ENCODE results near the gene PCDHGB7. TPM values are rescaled to one million over a fixed set of nuclear protein-coding genes. Genes with fewer than 3 reads are reported as not detected.
"Not testable (repeated sequence)": the region's sequence is repeated elsewhere in the genome, so short reads cannot be mapped to it uniquely, and the experiment has no call there.

Gene PCDHGB7
- total RNA-seq, 4 donors from 2014 or later = 7.8 to 25.2 (median 10.2) TPM

- no peak for TF ChIP-seq CTCF (IDR thresholded peaks at IDR 0.05)
- ATAC-seq (ENCODE audit: low FRiP score) (no peak), DNase-seq (ENCODE audit: low spot score) (no peak)
These were observed 14.1 kb upstream of the PCDHGB7 start for GRCh38 chr5:141403387-141403786.

GRCh38 chr5:141407790-141408505 lies 9.5 kb upstream of the PCDHGB7 start, which contains the start of gene PCDHGB6:
Gene PCDHGB6 (plus strand): TSS chr5:141408021. CDS start chr5:141408203, 182 bp downstream.
- not testable (repeated sequence) for ATAC-seq (ENCODE audit: low FRiP score); DNase-seq (ENCODE audit: low spot score)

- ATAC-seq (ENCODE audit: low FRiP score) (no peak), DNase-seq (ENCODE audit: low spot score) (no peak)
- no peak for TF ChIP-seq CTCF (IDR thresholded peaks at IDR 0.05)
These were observed 7.7 kb upstream of the PCDHGB7 start for GRCh38 chr5:141409598-141410306.

DNA sequence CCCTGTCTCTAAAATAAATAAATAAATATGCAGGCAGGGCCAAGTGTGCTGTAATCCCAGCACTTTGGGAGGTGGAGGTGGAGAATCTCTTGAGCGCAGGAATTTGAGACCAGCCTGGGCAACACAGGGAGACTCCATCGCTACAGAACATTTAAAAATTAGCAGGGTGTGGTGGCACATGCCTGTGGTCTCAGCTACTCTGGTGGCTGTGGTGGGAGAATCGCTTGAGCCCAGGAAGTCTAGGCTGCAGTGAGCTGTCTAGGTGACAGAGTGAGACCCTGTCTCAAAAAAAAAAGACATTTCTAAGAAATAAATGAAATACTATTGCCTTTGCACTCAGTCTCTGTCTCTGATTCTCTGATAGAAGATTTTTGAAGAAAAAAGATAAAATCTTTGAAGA lies 5.9 kb upstream of the PCDHGB7 start:
- no peak for DNase-seq (ENCODE audit: low spot score)

GRCh38 chr5:141412854-141413539 lies 4.5 kb upstream of the PCDHGB7 start, which contains the start of gene PCDHGA10:
Gene PCDHGA10 (plus strand): TSS chr5:141412987. CDS start chr5:141413176, 189 bp downstream.
- no peak for TF ChIP-seq CTCF (IDR thresholded peaks at IDR 0.05)
- no peak for ATAC-seq (ENCODE audit: low FRiP score)
- DNase-seq (ENCODE audit: low spot score) = no peak

More for the DNA sequence above, 5.9 kb upstream of the PCDHGB7 start:
- TF ChIP-seq CTCF (IDR thresholded peaks at IDR 0.05) = no peak
- ATAC-seq (ENCODE audit: low FRiP score) = no peak

DNA sequence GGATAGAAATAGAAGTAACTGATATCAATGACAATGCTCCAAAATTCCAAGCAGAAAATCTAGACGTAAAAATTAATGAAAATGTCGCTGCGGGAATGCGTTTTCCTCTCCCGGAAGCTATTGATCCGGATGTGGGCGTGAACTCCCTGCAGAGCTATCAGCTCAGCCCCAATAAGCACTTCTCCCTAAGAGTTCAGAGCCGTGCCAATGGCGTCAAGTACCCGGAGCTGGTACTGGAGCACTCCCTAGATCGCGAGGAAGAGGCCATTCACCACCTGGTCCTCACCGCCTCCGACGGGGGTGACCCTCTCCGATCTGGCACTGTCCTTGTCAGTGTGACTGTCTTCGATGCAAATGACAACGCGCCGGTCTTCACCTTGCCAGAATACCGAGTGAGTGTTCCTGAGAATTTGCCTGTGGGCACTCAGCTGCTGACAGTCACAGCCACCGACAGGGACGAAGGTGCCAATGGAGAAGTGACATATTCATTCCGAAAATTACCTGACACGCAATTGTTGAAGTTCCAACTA lies 3.9 kb upstream of the PCDHGB7 start:
- DNase-seq (ENCODE audit: low spot score) (no peak), ATAC-seq (ENCODE audit: low FRiP score) (no peak)
- TF ChIP-seq CTCF (IDR thresholded peaks at IDR 0.05) = no peak

DNA sequence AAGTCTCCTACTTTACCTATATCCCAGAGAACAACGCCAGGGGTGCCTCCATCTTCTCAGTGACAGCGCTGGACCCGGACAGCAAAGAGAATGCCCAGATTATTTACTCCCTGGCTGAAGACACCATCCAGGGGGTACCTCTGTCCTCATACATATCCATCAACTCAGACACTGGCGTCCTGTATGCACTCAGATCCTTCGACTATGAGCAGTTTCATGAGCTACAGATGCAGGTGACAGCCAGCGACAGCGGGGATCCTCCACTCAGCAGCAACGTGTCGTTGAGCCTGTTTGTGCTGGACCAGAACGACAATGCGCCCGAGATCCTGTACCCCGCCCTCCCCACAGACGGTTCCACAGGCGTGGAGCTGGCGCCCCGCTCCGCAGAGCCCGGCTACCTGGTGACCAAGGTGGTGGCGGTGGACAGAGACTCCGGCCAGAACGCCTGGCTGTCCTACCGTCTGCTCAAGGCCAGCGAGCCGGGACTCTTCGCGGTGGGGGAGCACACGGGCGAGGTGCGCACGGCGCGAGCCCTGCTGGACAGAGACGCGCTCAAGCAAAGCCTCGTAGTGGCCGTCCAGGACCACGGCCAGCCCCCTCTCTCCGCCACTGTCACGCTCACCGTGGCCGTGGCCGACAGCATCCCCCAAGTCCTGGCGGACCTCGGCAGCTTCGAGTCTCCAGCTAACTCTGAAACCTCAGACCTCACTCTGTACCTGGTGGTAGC lies 2.8 kb upstream of the PCDHGB7 start:
- ATAC-seq (ENCODE audit: low FRiP score); DNase-seq (ENCODE audit: low spot score): not testable (repeated sequence)

GRCh38 chr5:141415275-141415618 lies 2.2 kb upstream of the PCDHGB7 start:
- not testable (repeated sequence) for ATAC-seq (ENCODE audit: low FRiP score); DNase-seq (ENCODE audit: low spot score)

All from omental fat pad (tissue), 4 donors.